Hepatocyte (in vitro differentiated cells): ENCODE data around the gene ZNF248.

Experiments
- EZH2phosphoT487 ChIP-seq: fragments of 200-600 bp; sonication (generic); IDR thresholded peaks from one replicate; pipeline ENCODE4 v1.6.1; 2018; ENCODE audit warnings: antibody characterized with exemption, mild to moderate bottlenecking, low read depth, moderate library complexity; ENCODE audit not compliant: unreplicated experiment, severe bottlenecking
- TF ChIP-seq, protein P1 (sequence below): fragments of 200-600 bp; sonication (generic); IDR thresholded peaks from 2 replicates; pipeline ENCODE4 v1.5.1; 2016; ENCODE audit warnings: antibody characterized with exemption, mild to moderate bottlenecking; ENCODE audit not compliant: poor library complexity

- no peak for TF ChIP-seq EZH2phosphoT487
- TF ChIP-seq, protein P1, sequence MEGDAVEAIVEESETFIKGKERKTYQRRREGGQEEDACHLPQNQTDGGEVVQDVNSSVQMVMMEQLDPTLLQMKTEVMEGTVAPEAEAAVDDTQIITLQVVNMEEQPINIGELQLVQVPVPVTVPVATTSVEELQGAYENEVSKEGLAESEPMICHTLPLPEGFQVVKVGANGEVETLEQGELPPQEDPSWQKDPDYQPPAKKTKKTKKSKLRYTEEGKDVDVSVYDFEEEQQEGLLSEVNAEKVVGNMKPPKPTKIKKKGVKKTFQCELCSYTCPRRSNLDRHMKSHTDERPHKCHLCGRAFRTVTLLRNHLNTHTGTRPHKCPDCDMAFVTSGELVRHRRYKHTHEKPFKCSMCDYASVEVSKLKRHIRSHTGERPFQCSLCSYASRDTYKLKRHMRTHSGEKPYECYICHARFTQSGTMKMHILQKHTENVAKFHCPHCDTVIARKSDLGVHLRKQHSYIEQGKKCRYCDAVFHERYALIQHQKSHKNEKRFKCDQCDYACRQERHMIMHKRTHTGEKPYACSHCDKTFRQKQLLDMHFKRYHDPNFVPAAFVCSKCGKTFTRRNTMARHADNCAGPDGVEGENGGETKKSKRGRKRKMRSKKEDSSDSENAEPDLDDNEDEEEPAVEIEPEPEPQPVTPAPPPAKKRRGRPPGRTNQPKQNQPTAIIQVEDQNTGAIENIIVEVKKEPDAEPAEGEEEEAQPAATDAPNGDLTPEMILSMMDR: no peak
Observed at GRCh38 chr10:37736120-37736519, 121.3 kb downstream of the ZNF248 start.
